Measurements from ENCODE around the gene SLC39A11.

- TF ChIP-seq EZH2 (IDR thresholded peaks at IDR 0.05; ENCODE audit: low read length, missing control alignments) (no peak), CTCF (conservative IDR thresholded peaks at IDR 0.05 in 1 of 2, IDR thresholded peaks at IDR 0.05 in 1 of 2; ENCODE audit: low read depth in 1 of 2, low read length in 2 of 2) (no peak)
Measured at GRCh38 chr17:72946696-72947095, 145.8 kb downstream of the SLC39A11 start.

Measured in fibroblast of lung (primary cell).